GM18508 (cell line): Measurements from ENCODE around the gene PRR9.
"Not testable (repeated sequence)": the region's sequence is repeated elsewhere in the genome, so short reads cannot be mapped to it uniquely, and the experiment has no call there.

Experiments
- ATAC-seq: cut with Tn5 transposase; IDR thresholded peaks from one replicate; pipeline ENCODE4 v1.9.1; 2021; ENCODE audit warnings: moderate number of reproducible peaks; ENCODE audit not compliant: insufficient read depth, unreplicated experiment

The PRR9 gene

GRCh38 chr1:153228491-153228890, 11.1 kb downstream of the PRR9 start:
- ATAC-seq: no peak

GRCh38 chr1:153229076-153229829, 11.9 kb downstream of the PRR9 start:
- ATAC-seq: not testable (repeated sequence)

- ATAC-seq: no peak
These were observed 14.0 kb downstream of the PRR9 start for GRCh38 chr1:153231363-153231762.

GRCh38 chr1:153231785-153232184, 14.4 kb downstream of the PRR9 start:
- no peak for ATAC-seq

DNA sequence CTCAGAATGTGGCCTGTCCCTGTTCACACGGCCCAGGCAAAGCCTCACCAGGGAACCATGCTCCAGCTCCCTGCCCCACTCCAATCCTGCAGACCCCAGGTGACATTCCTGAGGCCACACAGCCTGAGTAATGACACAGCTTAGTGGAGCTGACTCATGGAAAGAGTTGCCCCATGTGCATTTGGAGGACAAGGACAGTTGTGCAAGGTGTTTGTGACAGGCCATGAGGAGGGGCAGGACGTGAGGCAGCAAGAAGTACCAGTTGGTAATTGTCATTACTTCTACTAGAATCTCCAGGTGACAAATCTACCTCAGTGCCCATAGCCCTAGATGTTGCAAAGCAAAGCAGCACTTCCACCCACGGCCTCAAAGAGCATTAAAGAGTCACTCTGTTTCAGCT, 15.2 kb downstream of the PRR9 start:
- ATAC-seq: no peak

GRCh38 chr1:153233448-153233847, 16.1 kb downstream of the PRR9 start:
- no peak for ATAC-seq

GRCh38 chr1:153238527-153238926, 21.1 kb downstream of the PRR9 start:
- no peak for ATAC-seq

GRCh38 chr1:153242160-153242559, 24.8 kb downstream of the PRR9 start:
- no peak for ATAC-seq

DNA sequence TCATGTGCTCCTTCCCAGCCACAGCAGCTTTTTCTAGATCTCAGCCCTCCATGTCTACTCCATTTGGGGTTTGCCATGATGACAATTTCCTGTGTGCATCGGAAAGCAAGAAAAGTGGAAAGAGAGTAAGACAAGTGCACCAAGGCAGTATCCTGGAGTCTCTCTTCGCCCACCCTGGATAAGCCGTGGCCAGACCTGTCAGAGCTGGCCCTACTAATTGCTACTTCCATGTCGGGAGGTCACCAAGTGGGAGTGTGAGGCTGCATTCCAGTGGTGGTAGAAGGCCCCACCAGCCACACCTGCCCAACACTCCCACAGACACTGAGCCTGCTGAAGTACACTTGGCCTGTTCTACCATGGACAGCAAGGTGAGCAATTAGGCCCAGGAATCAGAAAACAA, 28.1 kb downstream of the PRR9 start:
- no peak for ATAC-seq

GRCh38 chr1:153246018-153246417, 28.6 kb downstream of the PRR9 start:
- no peak for ATAC-seq

GRCh38 chr1:153246825-153247224, 29.4 kb downstream of the PRR9 start:
- no peak for ATAC-seq

DNA sequence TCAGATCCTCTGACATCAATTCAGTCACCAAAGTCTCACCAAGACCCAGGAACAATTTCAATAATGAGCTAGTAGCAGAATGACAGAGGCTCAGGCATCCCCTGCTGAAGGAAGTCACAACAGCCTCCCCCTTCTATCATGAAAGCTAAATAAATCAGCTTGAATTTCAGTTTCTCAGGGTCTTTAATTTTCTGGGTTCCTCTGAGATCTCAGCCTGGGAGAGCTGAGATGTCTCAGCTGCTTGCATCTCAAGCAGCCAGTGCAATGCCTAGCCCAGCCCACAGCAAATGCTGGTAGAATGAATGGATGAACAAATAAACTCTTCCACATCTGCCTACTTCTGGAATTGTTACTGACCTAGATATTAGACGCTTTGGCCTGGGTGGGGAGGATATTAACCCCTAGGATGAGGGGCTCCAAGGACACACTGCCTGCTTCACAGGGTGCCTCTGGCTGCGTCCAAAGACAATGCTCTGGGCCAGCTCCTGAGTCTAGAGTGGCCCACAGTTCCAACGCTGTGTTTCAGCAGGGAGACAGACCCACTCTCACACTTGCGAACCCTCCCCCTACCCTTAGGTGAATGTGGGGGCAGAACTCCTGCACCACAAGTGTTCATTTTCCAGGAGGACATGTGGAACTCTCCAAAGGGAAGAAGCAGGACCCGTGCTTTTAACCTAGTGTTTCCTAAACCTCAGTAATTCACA, 30.9 kb downstream of the PRR9 start:
- ATAC-seq: no peak

DNA sequence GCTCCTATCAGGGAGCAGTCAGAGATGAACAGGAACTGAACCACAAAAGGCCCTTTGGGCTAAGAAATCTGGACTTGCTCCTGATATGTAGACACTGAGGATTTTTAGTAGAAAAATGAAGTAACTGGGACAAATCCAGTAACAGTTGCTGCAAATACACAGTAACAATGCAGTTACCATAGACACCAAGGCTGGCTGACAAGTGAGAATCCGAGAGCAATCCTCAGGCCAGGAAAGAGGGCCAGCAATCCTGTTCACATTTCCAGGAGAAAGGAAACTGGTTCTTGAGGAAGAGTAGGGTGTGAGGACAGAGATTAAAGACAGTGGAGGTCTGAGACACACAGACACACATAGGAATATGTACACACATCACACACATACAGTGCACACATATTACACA, 32.8 kb downstream of the PRR9 start:
- ATAC-seq: no peak

GRCh38 chr1:153251087-153251486, 33.7 kb downstream of the PRR9 start:
- no peak for ATAC-seq

- no peak for ATAC-seq
These were observed 34.2 kb downstream of the PRR9 start for GRCh38 chr1:153251562-153251961.

DNA sequence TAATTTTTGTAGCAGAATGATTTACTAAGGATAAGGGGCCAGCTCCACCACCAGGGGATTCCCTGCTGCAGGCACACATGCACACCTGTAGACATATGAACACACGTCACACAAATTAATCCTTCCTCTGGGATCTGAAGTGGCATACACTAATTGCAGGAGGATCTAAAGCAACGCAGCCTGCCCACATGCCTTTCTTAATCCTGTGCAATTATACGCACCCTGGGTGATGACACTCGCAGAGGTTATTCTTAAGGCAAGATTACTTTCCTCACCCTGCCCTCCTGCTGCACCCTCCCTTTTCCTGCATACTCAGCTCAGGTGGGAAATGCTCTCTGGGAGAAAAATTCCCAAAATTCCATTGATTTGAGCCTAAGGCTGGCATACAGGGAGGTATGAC, 34.6 kb downstream of the PRR9 start:
- ATAC-seq: no peak

DNA sequence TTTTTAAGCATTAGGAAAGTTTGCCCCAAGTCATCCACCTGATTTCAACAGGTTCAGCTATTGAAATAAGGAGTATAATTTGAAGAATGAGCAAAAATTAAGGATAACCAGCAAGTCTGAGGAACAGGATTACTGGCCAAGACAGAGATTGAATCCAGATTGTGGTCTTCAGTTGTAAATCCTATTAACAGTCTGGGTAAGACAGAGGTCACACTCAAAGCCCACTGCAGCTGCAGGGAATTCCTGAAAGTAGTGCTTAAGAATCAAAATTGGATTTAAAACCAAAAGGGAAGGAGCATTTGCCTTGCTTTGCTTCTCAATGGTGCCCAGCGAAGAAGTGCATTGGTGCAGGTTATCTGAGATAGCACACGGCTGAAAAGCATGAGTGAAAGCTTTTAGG, 35.7 kb downstream of the PRR9 start:
- ATAC-seq: no peak

DNA sequence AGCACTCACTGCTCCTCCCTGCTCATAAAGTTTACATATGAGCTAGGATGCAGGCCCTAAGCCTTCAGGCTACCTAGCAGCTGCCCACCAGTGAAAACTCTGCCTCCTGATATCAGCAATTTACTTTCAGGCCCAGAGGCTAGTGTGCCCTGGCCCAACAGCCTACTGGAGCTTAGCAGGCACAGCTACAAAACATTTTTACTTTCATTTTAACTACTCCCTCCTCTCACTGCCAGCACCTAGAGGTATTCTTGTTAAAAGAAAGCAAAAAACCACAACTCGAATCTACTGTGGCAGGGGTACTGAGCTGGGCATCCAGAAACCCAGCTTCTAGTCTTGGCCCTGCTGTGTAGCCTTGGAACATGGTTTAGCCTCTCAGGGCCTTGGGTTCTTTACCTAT, 36.3 kb downstream of the PRR9 start:
- no peak for ATAC-seq

GRCh38 chr1:153259387-153259786, 42.0 kb downstream of the PRR9 start, which contains the start of gene LORICRIN:
LORICRIN (plus strand) TSS chr1:153259687; CDS start chr1:153260950, 1,263 bp downstream.
- ATAC-seq: no peak

DNA sequence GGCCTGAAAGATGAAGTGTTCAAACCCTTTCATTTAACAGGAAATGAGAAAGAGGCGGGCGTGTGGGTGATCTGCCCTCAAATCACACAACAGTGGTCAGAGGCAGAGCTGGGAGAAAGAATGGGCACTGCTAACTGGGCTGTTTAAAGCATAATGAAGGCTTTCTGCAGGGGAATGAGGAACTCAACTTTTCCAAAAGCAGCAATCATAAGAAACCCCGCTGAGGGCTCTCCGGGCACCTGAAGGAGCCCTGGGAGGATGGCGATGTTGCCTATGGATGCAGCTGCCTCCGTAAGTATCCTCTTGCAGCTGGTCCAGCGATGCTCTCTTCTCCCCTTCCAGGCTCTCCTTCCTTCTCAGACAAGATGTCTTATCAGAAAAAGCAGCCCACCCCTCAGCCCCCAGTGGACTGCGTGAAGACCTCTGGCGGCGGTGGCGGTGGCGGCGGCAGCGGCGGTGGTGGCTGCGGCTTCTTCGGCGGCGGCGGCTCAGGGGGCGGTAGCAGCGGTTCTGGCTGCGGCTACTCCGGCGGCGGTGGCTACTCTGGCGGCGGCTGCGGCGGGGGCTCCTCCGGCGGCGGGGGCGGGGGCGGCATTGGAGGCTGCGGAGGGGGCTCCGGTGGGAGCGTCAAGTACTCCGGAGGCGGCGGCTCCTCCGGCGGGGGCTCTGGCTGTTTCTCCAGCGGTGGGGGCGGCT, 43.3 kb downstream of the PRR9 start:
- no peak for ATAC-seq
